Measurements from ENCODE around the gene CEACAM4.

CEACAM4 gene

DNA sequence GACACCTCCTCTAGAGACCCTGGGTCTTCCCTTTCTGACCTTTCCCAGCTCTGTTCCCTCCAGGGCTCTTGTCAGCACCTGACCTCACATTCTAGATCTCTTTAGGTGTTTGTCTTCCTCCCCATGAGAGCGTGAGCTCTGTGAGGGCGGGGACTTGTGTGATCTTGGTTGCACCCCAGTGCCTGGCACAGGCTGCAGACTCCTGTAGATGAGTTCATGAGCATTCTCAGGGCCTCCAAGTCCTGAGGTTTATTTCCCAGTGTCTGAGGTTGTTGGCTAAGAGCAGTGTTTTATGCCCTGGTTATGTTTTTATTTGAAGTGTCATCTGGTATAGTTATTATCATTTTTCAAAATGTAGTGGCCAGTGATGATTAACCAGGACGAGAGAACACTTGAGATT, 596 bp downstream of the CEACAM4 start:
- TF ChIP-seq, protein P1, sequence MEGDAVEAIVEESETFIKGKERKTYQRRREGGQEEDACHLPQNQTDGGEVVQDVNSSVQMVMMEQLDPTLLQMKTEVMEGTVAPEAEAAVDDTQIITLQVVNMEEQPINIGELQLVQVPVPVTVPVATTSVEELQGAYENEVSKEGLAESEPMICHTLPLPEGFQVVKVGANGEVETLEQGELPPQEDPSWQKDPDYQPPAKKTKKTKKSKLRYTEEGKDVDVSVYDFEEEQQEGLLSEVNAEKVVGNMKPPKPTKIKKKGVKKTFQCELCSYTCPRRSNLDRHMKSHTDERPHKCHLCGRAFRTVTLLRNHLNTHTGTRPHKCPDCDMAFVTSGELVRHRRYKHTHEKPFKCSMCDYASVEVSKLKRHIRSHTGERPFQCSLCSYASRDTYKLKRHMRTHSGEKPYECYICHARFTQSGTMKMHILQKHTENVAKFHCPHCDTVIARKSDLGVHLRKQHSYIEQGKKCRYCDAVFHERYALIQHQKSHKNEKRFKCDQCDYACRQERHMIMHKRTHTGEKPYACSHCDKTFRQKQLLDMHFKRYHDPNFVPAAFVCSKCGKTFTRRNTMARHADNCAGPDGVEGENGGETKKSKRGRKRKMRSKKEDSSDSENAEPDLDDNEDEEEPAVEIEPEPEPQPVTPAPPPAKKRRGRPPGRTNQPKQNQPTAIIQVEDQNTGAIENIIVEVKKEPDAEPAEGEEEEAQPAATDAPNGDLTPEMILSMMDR (IDR thresholded peaks at IDR 0.05) = no peak
- H3K27ac ChIP-seq = no peak overlapping the region
- DNase-seq (ENCODE audit: low spot score) = no peak
- no peak overlapping the region for H3K4me3 ChIP-seq

DNA sequence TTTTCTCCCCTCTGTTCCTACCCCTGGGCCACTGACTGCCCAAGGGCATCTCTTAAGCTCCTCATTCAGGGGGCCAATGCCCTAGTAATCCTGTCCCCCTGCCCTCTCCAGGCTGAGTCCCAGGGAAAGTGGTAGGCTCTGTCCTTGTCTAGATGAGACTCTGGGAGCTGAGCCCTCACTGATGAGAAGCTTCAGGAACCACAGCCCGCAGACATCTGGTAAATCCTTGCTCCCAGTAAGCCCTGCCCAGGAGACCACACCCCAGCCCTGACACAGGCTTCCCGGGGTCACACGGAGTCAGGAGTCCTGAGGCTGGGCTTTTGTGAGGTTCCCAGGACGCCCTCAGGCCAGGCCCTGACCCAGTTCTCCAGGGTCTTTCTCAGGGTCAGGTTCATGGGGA, 1.9 kb downstream of the CEACAM4 start:
- TF ChIP-seq, protein P1 (IDR thresholded peaks at IDR 0.05) = no peak
- DNase-seq (ENCODE audit: low spot score) = no peak
- no peak overlapping the region for H3K4me3 ChIP-seq
- no peak overlapping the region for H3K27ac ChIP-seq

DNA sequence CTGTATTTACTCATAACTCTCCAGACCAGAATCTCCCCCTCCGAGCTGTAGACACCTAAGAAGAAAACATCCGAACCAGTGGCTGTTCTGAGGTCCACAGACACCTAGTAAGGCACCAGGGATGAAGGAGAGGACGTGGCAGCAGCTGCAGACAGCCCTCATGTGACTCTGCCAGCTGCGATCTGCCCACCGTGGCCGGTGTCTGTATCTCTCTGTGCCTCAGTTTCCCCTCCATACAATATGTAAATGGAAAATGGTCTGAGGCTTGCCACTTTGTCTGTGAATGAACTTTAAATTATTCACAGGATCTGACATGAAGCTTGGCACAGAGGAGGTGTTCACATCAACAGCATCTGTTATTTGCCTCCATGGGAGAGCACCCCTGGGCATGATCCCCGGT, 2.4 kb downstream of the CEACAM4 start:
- H3K27ac ChIP-seq = no peak overlapping the region
- TF ChIP-seq, protein P1 (IDR thresholded peaks at IDR 0.05) = no peak
- H3K4me3 ChIP-seq = no peak overlapping the region

DNA sequence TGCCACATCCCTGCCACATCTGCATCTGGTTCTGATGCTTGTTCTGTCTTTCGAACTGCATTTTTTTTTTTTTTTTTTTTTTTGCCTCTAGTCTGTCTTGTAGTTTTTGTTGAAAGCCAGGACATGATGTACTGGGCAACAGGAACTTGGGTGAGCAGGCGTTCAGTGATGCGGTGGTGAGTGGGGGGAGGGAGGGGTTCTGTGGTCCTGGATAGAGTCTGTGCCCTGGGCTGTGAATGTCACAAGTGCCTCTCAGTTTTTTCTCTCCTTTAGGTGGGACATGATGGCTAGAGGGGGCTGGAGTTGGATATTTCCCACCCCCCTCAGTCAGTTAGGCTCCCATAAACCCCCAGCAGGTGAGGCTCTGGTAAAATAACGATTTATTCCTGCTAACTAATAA, 3.5 kb downstream of the CEACAM4 start:
- no peak overlapping the region for H3K27ac ChIP-seq
- TF ChIP-seq, protein P1 (IDR thresholded peaks at IDR 0.05) = no peak
- no peak for DNase-seq (ENCODE audit: low spot score)
- H3K4me3 ChIP-seq = no peak overlapping the region

More for the DNA sequence above, 2.4 kb downstream of the CEACAM4 start:
- DNase-seq (ENCODE audit: low spot score) = no peak

DNA sequence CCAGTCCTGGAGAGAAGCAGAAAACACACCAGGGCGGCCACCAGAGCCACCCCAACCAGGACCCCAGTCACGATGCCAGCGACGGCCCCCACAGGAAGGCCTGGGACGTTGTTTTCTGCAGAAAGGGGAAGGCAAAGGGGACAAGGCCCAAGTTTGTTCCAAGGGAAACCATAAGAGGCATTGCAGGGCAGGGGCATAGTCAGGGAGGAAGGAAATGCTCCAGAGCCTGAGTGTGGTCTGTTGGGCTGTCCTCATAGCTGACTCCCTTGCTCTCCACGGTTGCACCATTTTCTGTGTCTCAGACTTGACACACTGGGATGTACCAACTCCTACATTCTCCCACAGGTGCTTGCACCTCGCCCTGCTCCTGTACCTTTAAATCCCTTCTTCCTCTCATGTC, 5.2 kb downstream of the CEACAM4 start:
- Histone ChIP-seq H3K27ac (no peak overlapping the region), H3K4me3 (no peak overlapping the region)
- TF ChIP-seq, protein P1 (IDR thresholded peaks at IDR 0.05) = no peak
- DNase-seq (ENCODE audit: low spot score) = no peak

DNA sequence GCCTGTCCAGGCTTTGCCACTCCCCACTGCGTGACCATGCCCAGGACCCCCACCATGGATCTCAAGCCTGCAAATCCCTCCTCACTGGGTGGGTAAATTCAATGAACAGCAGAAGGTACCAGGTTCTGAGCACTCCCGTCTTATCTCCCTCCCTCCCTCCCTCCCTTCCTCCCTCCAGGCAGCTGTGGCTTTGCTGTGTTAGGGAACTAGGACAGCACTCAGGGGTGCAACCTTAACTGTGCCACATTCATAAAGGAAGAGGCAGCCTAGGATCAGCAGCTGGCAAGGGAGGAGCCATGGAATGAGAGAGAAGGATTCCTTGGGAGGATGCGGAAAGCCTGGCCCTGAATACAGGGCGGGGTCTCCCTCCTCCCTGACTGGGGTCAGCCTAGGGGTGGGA, 5.6 kb downstream of the CEACAM4 start:
- no peak for DNase-seq (ENCODE audit: low spot score)
- H3K4me3 ChIP-seq = no peak overlapping the region
- TF ChIP-seq, protein P1 (IDR thresholded peaks at IDR 0.05) = no peak
- H3K27ac ChIP-seq = no peak overlapping the region

DNA sequence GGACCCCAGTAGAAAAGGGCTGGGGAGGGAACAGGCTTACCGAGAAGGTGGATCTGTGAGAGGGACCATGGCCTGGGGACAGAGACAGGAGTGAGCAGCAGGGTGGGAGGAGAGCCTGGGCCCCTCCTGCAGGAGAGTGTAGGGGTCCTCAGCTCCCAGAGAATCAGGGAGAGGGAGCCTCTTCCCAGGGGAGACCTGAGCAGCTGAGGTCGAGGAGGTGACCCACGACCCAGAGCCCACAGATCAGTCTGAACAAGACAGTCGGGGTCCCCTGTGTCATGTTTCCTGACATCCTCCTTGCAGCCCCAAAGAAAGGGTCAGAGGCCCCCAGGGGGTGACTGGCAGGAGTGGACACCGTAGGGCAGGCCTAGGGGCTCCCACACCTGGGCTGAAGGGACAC, 6.7 kb downstream of the CEACAM4 start:
- Histone ChIP-seq H3K27ac (no peak overlapping the region), H3K4me3 (no peak overlapping the region)
- TF ChIP-seq, protein P1 (IDR thresholded peaks at IDR 0.05) = no peak
- DNase-seq (ENCODE audit: low spot score) = no peak

Data from coronary artery (tissue), 2 donors.